HepG2 (cell line): ENCODE results near the gene HECTD2. TPM values are rescaled to one million over a fixed set of nuclear protein-coding genes. Genes with fewer than 3 reads are reported as not detected.
A peak's percentile ranks its signal among the peaks of the same experiment; 100 is the strongest.

ENCODE experiments used
- ARID5B ChIP-seq: IDR thresholded peaks from 2 replicates; pipeline ENCODE4 v1.4.0; 2020; ENCODE audit warnings: mild to moderate bottlenecking, missing genetic modification reagents
- FOXA1 ChIP-seq, 2 experiments: fragments of 450-650 bp in 1 of 2; sonication (generic) in 1 of 2; formaldehyde crosslinking in 1 of 2; IDR thresholded peaks; 2 replicates each; pipeline versions ENCODE4 v1.4.0 to v1.6.1; 2016 to 2020; ENCODE audit warnings: missing genetic modification reagents in 1 of 2
- GATAD2A ChIP-seq: IDR thresholded peaks from 2 replicates; pipeline ENCODE4 v1.6.1; 2016
- HNF1A ChIP-seq, 2 experiments: sonication (generic) in 1 of 2; formaldehyde crosslinking in 1 of 2; IDR thresholded peaks; 2 replicates each; pipeline versions ENCODE4 v1.4.0 to v1.6.1; 2016 to 2020; ENCODE audit warnings: borderline replicate concordance in 1 of 2, low read depth in 1 of 2, mild to moderate bottlenecking in 1 of 2, missing genetic modification reagents in 1 of 2
- KDM4B ChIP-seq: sonication (generic); formaldehyde crosslinking; IDR thresholded peaks from 2 replicates; pipeline ENCODE4 v1.4.0; 2020; ENCODE audit warnings: missing genetic modification reagents
- ZNF30 ChIP-seq: sonication (generic); formaldehyde crosslinking; IDR thresholded peaks from 2 replicates; pipeline ENCODE4 v1.5.0; 2020; ENCODE audit warnings: mild to moderate bottlenecking, missing genetic modification reagents
- polyA plus RNA-seq, 8 experiments: library from polyadenylated mRNA; depleted of rRNA in 3 of 8; stranded (reverse) in 7 of 8; unstranded in 1 of 8; fragments of >200 nt; fragmentation: Illumina TruSeq in 4 of 8; extraction: Trizol in 4 of 8; gene quantifications; 2 replicates each; pipeline versions ENCODE4 v1.2.1 to v1.2.3, GENCODE V29; 2011 to 2016; ENCODE audit warnings: low read depth in 4 of 8, missing spikeins in 1 of 8, mixed read lengths in 1 of 8; ENCODE audit not compliant: insufficient read depth in 1 of 8
- total RNA-seq, 5 experiments: library from RNA; depleted of rRNA; stranded (reverse); fragments of >200 nt; fragmentation: Illumina TruSeq; extraction: Trizol; gene quantifications; 2 replicates each; pipeline ENCODE4 v1.2.3, GENCODE V29; 2016; ENCODE audit warnings: low read depth in 1 of 5

HECTD2 gene
- total and polyA plus RNA-seq, 2 of the 13 experiments (the other 11 are each of a cell fraction or from before 2014, with no cell fraction given), result 3.2 to 5.2 TPM

GRCh38 chr10:91433620-91434019 lies 23.5 kb downstream of the HECTD2 start (continued):
- TF ChIP-seq ARID5B (CRISPR knock-in tag) (peak; percentile 46; the same call in 1 of the 2 replicates), KDM4B (CRISPR knock-in tag) (no peak), GATAD2A (0 out of 2 replicates have a peak, but pooled peaks have one; percentile 16), FOXA1 (IDR thresholded peaks at IDR 0.05) (no peak), FOXA1 (CRISPR knock-in tag; IDR thresholded peaks at IDR 0.05) (peak; percentile 39; the same call in 1 of the 2 replicates), ZNF30 (CRISPR knock-in tag) (no peak), HNF1A (IDR thresholded peaks at IDR 0.05; ENCODE audit: low read depth) (peak; percentile 84), HNF1A (CRISPR knock-in tag; IDR thresholded peaks at IDR 0.05; ENCODE audit: borderline replicate concordance) (peak; percentile 78; the same call in 1 of the 2 replicates)
- TF ChIP-seq, all 625 proteins: peak for 16
